Measurements from ENCODE around the gene TET1.

TET1 gene

GRCh38 chr10:68558478-68558877 is 1.7 kb upstream of the TET1 start:
- no peaks in the 10 kb centered on the region for H3K27me3 ChIP-seq (ENCODE audit: low read depth)
- in situ Hi-C loops (cut with MboI; ENCODE audit: low sequenced_read_pairs) = no loop called here

GRCh38 chr10:68559251-68559650 is 886 bp upstream of the TET1 start:
- Histone ChIP-seq H3K4me3 (no peak overlapping the region), H3K9me3 (no peaks in the 10 kb centered on the region), H3K4me1 (peaks cover 16% of the 10 kb centered on the region), H3K27me3 (ENCODE audit: low read depth) (no peaks in the 10 kb centered on the region), H3K36me3 (replicated peaks) (peaks cover 10% of the 10 kb centered on the region; the same call in 1 of the 2 replicates)
- no peak for DNase-seq (ENCODE audit: low spot score in 2 of 2)
- in situ Hi-C loops (cut with MboI; ENCODE audit: low sequenced_read_pairs) = no loop called here

More at GRCh38 chr10:68558478-68558877, 1.7 kb upstream of the TET1 start:
- H3K36me3 ChIP-seq (replicated peaks) = peaks cover 10% of the 10 kb centered on the region; the same call in 1 of the 2 replicates
- H3K4me1 ChIP-seq = peaks cover 15% of the 10 kb centered on the region
- H3K9me3 ChIP-seq = no peaks in the 10 kb centered on the region
- no peak for DNase-seq (ENCODE audit: low spot score in 2 of 2)
- no peak overlapping the region for H3K4me3 ChIP-seq

GRCh38 chr10:68559841-68560185 is 324 bp upstream of the TET1 start:
- H3K9me3 ChIP-seq = no peaks in the 10 kb centered on the region
- peaks cover 10% of the 10 kb centered on the region; the same call in 1 of the 2 replicates for H3K36me3 ChIP-seq (replicated peaks)
- H3K27me3 ChIP-seq (ENCODE audit: low read depth) = no peaks in the 10 kb centered on the region
- H3K4me1 ChIP-seq = peaks cover 16% of the 10 kb centered on the region
- peak overlapping the region; percentile 98 for H3K4me3 ChIP-seq
- in situ Hi-C loops (cut with MboI; ENCODE audit: low sequenced_read_pairs) = loop anchor here (5.0 kb wide), 1 partner anchor 37 kb away; no protein-coding TSS in a partner anchor
- no peak for DNase-seq (ENCODE audit: low spot score in 2 of 2)

GRCh38 chr10:68560943-68561864 is 1.1 kb downstream of the TET1 start:
- DNase-seq (ENCODE audit: low spot score in 2 of 2) = peak; percentile 69 to 86
- Histone ChIP-seq H3K9me3 (no peaks in the 10 kb centered on the region), H3K4me1 (peaks cover 24% of the 10 kb centered on the region), H3K4me3 (peak overlapping the region; percentile 98), H3K36me3 (replicated peaks) (peaks cover 10% of the 10 kb centered on the region; the same call in 1 of the 2 replicates), H3K27me3 (ENCODE audit: low read depth) (no peaks in the 10 kb centered on the region)
- in situ Hi-C loops (cut with MboI; ENCODE audit: low sequenced_read_pairs) = loop anchor here (5.0 kb wide), 1 partner anchor 36 kb away; no protein-coding TSS in a partner anchor

- in situ Hi-C loops (cut with MboI; ENCODE audit: low sequenced_read_pairs) = loop anchor here (5.0 kb wide), 1 partner anchor 35 kb away; no protein-coding TSS in a partner anchor
- Histone ChIP-seq H3K4me3 (peak overlapping the region; percentile 98), H3K9me3 (no peaks in the 10 kb centered on the region), H3K27me3 (ENCODE audit: low read depth) (no peaks in the 10 kb centered on the region), H3K4me1 (peaks cover 27% of the 10 kb centered on the region), H3K36me3 (replicated peaks) (peaks cover 10% of the 10 kb centered on the region; the same call in 1 of the 2 replicates)
- DNase-seq (ENCODE audit: low spot score in 2 of 2) = peak; percentile 53 to 72
Observed at GRCh38 chr10:68561865-68562649, 1.9 kb downstream of the TET1 start.

GRCh38 chr10:68562661-68563570 is 2.8 kb downstream of the TET1 start:
- Histone ChIP-seq H3K36me3 (replicated peaks) (peaks cover 13% of the 10 kb centered on the region), H3K9me3 (no peaks in the 10 kb centered on the region), H3K27me3 (ENCODE audit: low read depth) (no peaks in the 10 kb centered on the region), H3K4me1 (peaks cover 27% of the 10 kb centered on the region), H3K4me3 (peak overlapping the region; percentile 98)
- in situ Hi-C loops (cut with MboI; ENCODE audit: low sequenced_read_pairs) = loop anchor here (5.0 kb wide), 1 partner anchor 34 kb away; no protein-coding TSS in a partner anchor
- DNase-seq (ENCODE audit: low spot score in 2 of 2) = peak; percentile 86 to 92

GRCh38 chr10:68564712-68565111 is 4.6 kb downstream of the TET1 start:
- Histone ChIP-seq H3K4me3 (no peak overlapping the region), H3K4me1 (peaks cover 22% of the 10 kb centered on the region), H3K27me3 (ENCODE audit: low read depth) (no peaks in the 10 kb centered on the region), H3K9me3 (no peaks in the 10 kb centered on the region), H3K36me3 (replicated peaks) (peaks cover 13% of the 10 kb centered on the region)
- DNase-seq (ENCODE audit: low spot score in 2 of 2) = no peak
- in situ Hi-C loops (cut with MboI; ENCODE audit: low sequenced_read_pairs) = loop anchor here (5.0 kb wide), 1 partner anchor 33 kb away; no protein-coding TSS in a partner anchor

- H3K4me1 ChIP-seq = peaks cover 19% of the 10 kb centered on the region
- no peaks in the 10 kb centered on the region for H3K27me3 ChIP-seq (ENCODE audit: low read depth)
- in situ Hi-C loops (cut with MboI; ENCODE audit: low sequenced_read_pairs) = no loop called here
Observed at GRCh38 chr10:68565658-68566057, 5.5 kb downstream of the TET1 start.

GRCh38 chr10:68566351-68566750 is 6.2 kb downstream of the TET1 start:
- H3K4me1 ChIP-seq = peaks cover 19% of the 10 kb centered on the region
- peaks cover 7% of the 10 kb centered on the region for H3K36me3 ChIP-seq (replicated peaks)
- no peak overlapping the region for H3K4me3 ChIP-seq
- H3K27me3 ChIP-seq (ENCODE audit: low read depth) = no peaks in the 10 kb centered on the region
- in situ Hi-C loops (cut with MboI; ENCODE audit: low sequenced_read_pairs) = no loop called here
- DNase-seq (ENCODE audit: low spot score in 2 of 2) = no peak
- H3K9me3 ChIP-seq = no peaks in the 10 kb centered on the region

More at GRCh38 chr10:68565658-68566057, 5.5 kb downstream of the TET1 start:
- H3K36me3 ChIP-seq (replicated peaks) = peaks cover 8% of the 10 kb centered on the region
- H3K4me3 ChIP-seq = no peak overlapping the region
- H3K9me3 ChIP-seq = no peaks in the 10 kb centered on the region
- no peak for DNase-seq (ENCODE audit: low spot score in 2 of 2)

- H3K4me1 ChIP-seq = peaks cover 19% of the 10 kb centered on the region
- in situ Hi-C loops (cut with MboI; ENCODE audit: low sequenced_read_pairs) = no loop called here
- H3K36me3 ChIP-seq (replicated peaks) = peaks cover 10% of the 10 kb centered on the region
- no peaks in the 10 kb centered on the region for H3K27me3 ChIP-seq (ENCODE audit: low read depth)
- DNase-seq (ENCODE audit: low spot score in 2 of 2) = no peak
- H3K4me3 ChIP-seq = no peak overlapping the region
- H3K9me3 ChIP-seq = no peaks in the 10 kb centered on the region
Observed at GRCh38 chr10:68566955-68567354, 6.8 kb downstream of the TET1 start.

- in situ Hi-C loops (cut with MboI; ENCODE audit: low sequenced_read_pairs) = no loop called here
- Histone ChIP-seq H3K27me3 (ENCODE audit: low read depth) (no peaks in the 10 kb centered on the region), H3K9me3 (no peaks in the 10 kb centered on the region), H3K4me3 (no peak overlapping the region), H3K36me3 (replicated peaks) (peaks cover 46% of the 10 kb centered on the region), H3K4me1 (no peaks in the 10 kb centered on the region)
- no peak for DNase-seq (ENCODE audit: low spot score in 2 of 2)
Observed at GRCh38 chr10:68572151-68572550, 12.0 kb downstream of the TET1 start.

- no peak for DNase-seq (ENCODE audit: low spot score in 2 of 2)
- Histone ChIP-seq H3K27me3 (ENCODE audit: low read depth) (no peaks in the 10 kb centered on the region), H3K4me3 (no peak overlapping the region), H3K36me3 (replicated peaks) (peaks cover 52% of the 10 kb centered on the region), H3K9me3 (no peaks in the 10 kb centered on the region), H3K4me1 (no peaks in the 10 kb centered on the region)
- in situ Hi-C loops (cut with MboI; ENCODE audit: low sequenced_read_pairs) = no loop called here
Observed at GRCh38 chr10:68574051-68574450, 13.9 kb downstream of the TET1 start.

- H3K4me1 ChIP-seq = no peaks in the 10 kb centered on the region
- peaks cover 59% of the 10 kb centered on the region for H3K36me3 ChIP-seq (replicated peaks)
- peak in 1 of 2 experiments; percentile 53 for DNase-seq (ENCODE audit: low spot score in 2 of 2)
- no peaks in the 10 kb centered on the region for H3K27me3 ChIP-seq (ENCODE audit: low read depth)
- in situ Hi-C loops (cut with MboI; ENCODE audit: low sequenced_read_pairs) = no loop called here
- no peak overlapping the region for H3K4me3 ChIP-seq
- no peaks in the 10 kb centered on the region for H3K9me3 ChIP-seq
Observed at GRCh38 chr10:68576118-68576517, 16.0 kb downstream of the TET1 start.

Measured in HAP-1 (cell line).